ENCODE data around the gene CLTA. TPM values are rescaled to one million over a fixed set of nuclear protein-coding genes. Genes with fewer than 3 reads are reported as not detected.

Gene CLTA
- total RNA-seq, 1 experiment from 2014 or later: 269 TPM

GRCh38 chr9:36169708-36170107 is 21.0 kb upstream of the CLTA start:
- TF ChIP-seq, protein P1, sequence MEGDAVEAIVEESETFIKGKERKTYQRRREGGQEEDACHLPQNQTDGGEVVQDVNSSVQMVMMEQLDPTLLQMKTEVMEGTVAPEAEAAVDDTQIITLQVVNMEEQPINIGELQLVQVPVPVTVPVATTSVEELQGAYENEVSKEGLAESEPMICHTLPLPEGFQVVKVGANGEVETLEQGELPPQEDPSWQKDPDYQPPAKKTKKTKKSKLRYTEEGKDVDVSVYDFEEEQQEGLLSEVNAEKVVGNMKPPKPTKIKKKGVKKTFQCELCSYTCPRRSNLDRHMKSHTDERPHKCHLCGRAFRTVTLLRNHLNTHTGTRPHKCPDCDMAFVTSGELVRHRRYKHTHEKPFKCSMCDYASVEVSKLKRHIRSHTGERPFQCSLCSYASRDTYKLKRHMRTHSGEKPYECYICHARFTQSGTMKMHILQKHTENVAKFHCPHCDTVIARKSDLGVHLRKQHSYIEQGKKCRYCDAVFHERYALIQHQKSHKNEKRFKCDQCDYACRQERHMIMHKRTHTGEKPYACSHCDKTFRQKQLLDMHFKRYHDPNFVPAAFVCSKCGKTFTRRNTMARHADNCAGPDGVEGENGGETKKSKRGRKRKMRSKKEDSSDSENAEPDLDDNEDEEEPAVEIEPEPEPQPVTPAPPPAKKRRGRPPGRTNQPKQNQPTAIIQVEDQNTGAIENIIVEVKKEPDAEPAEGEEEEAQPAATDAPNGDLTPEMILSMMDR (IDR thresholded peaks at IDR 0.05; ENCODE audit: insufficient read depth in 1 of 2, low read depth in 1 of 2, low read length in 1 of 2, severe bottlenecking in 1 of 2, unreplicated experiment in 1 of 2): no peak
- intact Hi-C loops (cut with micrococcal nuclease; ENCODE audit: unreplicated experiment): loop anchor here (5.0 kb wide), 1 partner anchor 222 kb away; no protein-coding TSS in a partner anchor
- Mint-ChIP-seq H3K36me3 (ENCODE audit: insufficient read depth, unreplicated experiment) (peaks cover 6% of the 10 kb centered on the region), H3K9me3 (ENCODE audit: unreplicated experiment) (no peaks in the 10 kb centered on the region), H3K27ac (ENCODE audit: unreplicated experiment) (no peak overlapping the region), H3K4me3 (ENCODE audit: unreplicated experiment) (no peak overlapping the region), H3K4me1 (ENCODE audit: low read depth, unreplicated experiment) (no peaks in the 10 kb centered on the region), H3K27me3 (ENCODE audit: insufficient read depth, unreplicated experiment) (no peaks in the 10 kb centered on the region)
- POLR2A ChIA-PET: no interaction called here
- CTCF ChIA-PET: interaction anchor here (0.6 kb wide), 1 partner anchor 28 kb away, joined by 3 read pairs; no protein-coding TSS in a partner anchor
- no peaks in the 10 kb centered on the region for H3K4me1 ChIP-seq
- H3K4me3 ChIP-seq (ENCODE audit: low read depth, low read length): no peak overlapping the region
- BruUV-seq (replicated peaks): no TSS peak
- no peaks in the 10 kb centered on the region for H3K27me3 ChIP-seq (replicated peaks; ENCODE audit: control insufficient read depth, insufficient read depth, low read length)
- no peak for DNase-seq
- H3K36me3 ChIP-seq (ENCODE audit: control insufficient read depth, insufficient read depth, low read length): no peaks in the 10 kb centered on the region
- H3K9me3 ChIP-seq: no peaks in the 10 kb centered on the region

DNA sequence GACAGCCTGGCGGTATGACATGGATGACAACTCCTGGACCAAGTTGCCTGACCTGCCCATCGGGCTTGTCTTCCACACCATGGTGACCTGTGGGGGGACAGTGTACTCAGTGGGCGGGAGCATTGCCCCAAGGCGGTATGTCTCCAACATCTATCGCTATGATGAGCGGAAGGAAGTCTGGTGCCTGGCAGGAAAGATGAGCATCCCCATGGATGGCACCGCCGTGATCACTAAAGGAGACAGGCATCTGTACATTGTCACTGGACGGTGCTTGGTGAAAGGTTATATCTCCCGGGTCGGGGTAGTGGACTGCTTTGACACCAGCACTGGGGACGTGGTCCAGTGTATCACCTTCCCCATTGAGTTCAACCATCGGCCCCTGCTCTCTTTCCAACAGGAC is 20.2 kb upstream of the CLTA start:
- H3K36me3 ChIP-seq (ENCODE audit: control insufficient read depth, insufficient read depth, low read length): no peaks in the 10 kb centered on the region
- H3K4me3 Mint-ChIP-seq (ENCODE audit: unreplicated experiment): no peak overlapping the region
- H3K9me3 Mint-ChIP-seq (ENCODE audit: unreplicated experiment): no peaks in the 10 kb centered on the region
- no peaks in the 10 kb centered on the region for H3K9me3 ChIP-seq
- no peaks in the 10 kb centered on the region for H3K4me1 ChIP-seq
- TF ChIP-seq, protein P1 (IDR thresholded peaks at IDR 0.05; ENCODE audit: insufficient read depth in 1 of 2, low read depth in 1 of 2, low read length in 1 of 2, severe bottlenecking in 1 of 2, unreplicated experiment in 1 of 2): no peak
- CTCF ChIA-PET: no interaction called here
- no TSS peak for BruUV-seq (replicated peaks)
- peaks cover 6% of the 10 kb centered on the region for H3K36me3 Mint-ChIP-seq (ENCODE audit: insufficient read depth, unreplicated experiment)
- intact Hi-C loops (cut with micrococcal nuclease; ENCODE audit: unreplicated experiment): no loop called here
- H3K27me3 Mint-ChIP-seq (ENCODE audit: insufficient read depth, unreplicated experiment): no peaks in the 10 kb centered on the region
- no peak overlapping the region for H3K4me3 ChIP-seq (ENCODE audit: low read depth, low read length)
- POLR2A ChIA-PET: no interaction called here
- H3K4me1 Mint-ChIP-seq (ENCODE audit: low read depth, unreplicated experiment): no peaks in the 10 kb centered on the region
- no peaks in the 10 kb centered on the region for H3K27me3 ChIP-seq (replicated peaks; ENCODE audit: control insufficient read depth, insufficient read depth, low read length)
- H3K27ac Mint-ChIP-seq (ENCODE audit: unreplicated experiment): no peak overlapping the region
- no peak for DNase-seq

DNA sequence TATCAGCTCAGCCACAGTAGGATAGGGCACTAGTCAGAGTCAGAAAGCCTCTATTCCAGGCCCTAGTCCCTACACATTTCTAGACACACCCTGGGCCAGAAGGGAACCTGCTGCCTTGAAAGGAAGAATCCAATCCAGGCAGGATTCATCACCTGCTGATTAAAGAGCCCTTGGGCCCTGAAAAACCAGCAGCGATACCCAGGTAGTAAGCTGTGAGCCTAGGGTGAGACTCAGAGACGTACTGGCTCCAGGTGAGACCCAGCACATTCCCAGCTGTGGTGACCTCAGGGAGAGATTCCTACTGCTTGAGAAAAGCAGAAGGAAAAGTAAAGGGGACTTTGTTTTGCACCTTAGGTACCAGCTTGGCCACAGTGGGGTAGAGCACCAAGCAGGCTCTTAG is 16.9 kb upstream of the CLTA start:
- TF ChIP-seq, protein P1 (IDR thresholded peaks at IDR 0.05; ENCODE audit: insufficient read depth in 1 of 2, low read depth in 1 of 2, low read length in 1 of 2, severe bottlenecking in 1 of 2, unreplicated experiment in 1 of 2): no peak
- Mint-ChIP-seq H3K4me3 (ENCODE audit: unreplicated experiment) (no peak overlapping the region), H3K36me3 (ENCODE audit: insufficient read depth, unreplicated experiment) (peaks cover 6% of the 10 kb centered on the region), H3K4me1 (ENCODE audit: low read depth, unreplicated experiment) (no peaks in the 10 kb centered on the region), H3K27me3 (ENCODE audit: insufficient read depth, unreplicated experiment) (no peaks in the 10 kb centered on the region), H3K27ac (ENCODE audit: unreplicated experiment) (no peak overlapping the region), H3K9me3 (ENCODE audit: unreplicated experiment) (peaks cover 3% of the 10 kb centered on the region)
- DNase-seq: no peak
- BruUV-seq (replicated peaks): no TSS peak
- ChIA-PET POLR2A (no interaction called here), CTCF (no interaction called here)
- Histone ChIP-seq H3K4me1 (no peaks in the 10 kb centered on the region), H3K4me3 (ENCODE audit: low read depth, low read length) (no peak overlapping the region), H3K36me3 (ENCODE audit: control insufficient read depth, insufficient read depth, low read length) (no peaks in the 10 kb centered on the region), H3K9me3 (no peaks in the 10 kb centered on the region), H3K27me3 (replicated peaks; ENCODE audit: control insufficient read depth, insufficient read depth, low read length) (no peaks in the 10 kb centered on the region)
- intact Hi-C loops (cut with micrococcal nuclease; ENCODE audit: unreplicated experiment): no loop called here

All from Caco-2 (cell line).